OCI-LY1 (cell line): ENCODE results near the gene ISCA1.

Experiments used
- CTCF ChIP-seq: fragments of 200-600 bp; sonication (generic), shearing (Covaris generic); IDR thresholded peaks from 2 replicates; pipeline ENCODE4 v1.5.1; 2017; ENCODE audit warnings: mild to moderate bottlenecking, antibody characterized with exemption, low read length, moderate library complexity, mixed read lengths
- EZH2 ChIP-seq: fragments of 200-600 bp; sonication (generic), shearing (Covaris generic); IDR thresholded peaks from 2 replicates; pipeline ENCODE4 v1.8.0; 2017; ENCODE audit warnings: borderline replicate concordance, mixed run types, mild to moderate bottlenecking, antibody characterized with exemption, low read length, moderate library complexity, mixed read lengths

- TF ChIP-seq CTCF, result no peak
- no peak for TF ChIP-seq EZH2
Observed at GRCh38 chr9:86253577-86253976, 28.8 kb downstream of the ISCA1 start.
